Smooth muscle cell (in vitro differentiated cells): Measurements from ENCODE around the gene SFTPB. TPM values are rescaled to one million over a fixed set of nuclear protein-coding genes. Genes with fewer than 3 reads are reported as not detected.

ENCODE experiments used
- DNase-seq: peaks from one replicate; lab custom pipeline; 2025; ENCODE audit not compliant: unreplicated experiment; lab: John Stamatoyannopoulos, UW
- H2AFZ ChIP-seq: fragments of 200-600 bp; sonication (generic); 2 replicates; pipeline ENCODE4 v1.6.0; 2016; ENCODE audit warnings: antibody characterized with exemption, low read depth, mild to moderate bottlenecking
- H3F3A ChIP-seq: fragments of 200-600 bp; sonication (generic); 2 replicates; pipeline ENCODE4 v1.6.0; 2017; ENCODE audit warnings: antibody characterized with exemption, low read depth
- H3K27ac ChIP-seq: fragments of 200-600 bp; sonication (generic); 2 replicates; pipeline ENCODE4 v1.5.1; 2016; ENCODE audit warnings: low read depth, mild to moderate bottlenecking
- H3K27me3 ChIP-seq: fragments of 200-600 bp; sonication (generic); 2 replicates; pipeline ENCODE4 v1.6.1; 2016; ENCODE audit warnings: low read depth, mild to moderate bottlenecking
- H3K36me3 ChIP-seq: fragments of 200-600 bp; sonication (generic); 2 replicates; pipeline ENCODE4 v1.5.1; 2016; ENCODE audit warnings: low read depth
- H3K4me1 ChIP-seq: fragments of 200-600 bp; sonication (generic); 2 replicates; pipeline ENCODE4 v1.5.1; 2016; ENCODE audit warnings: low read depth
- H3K4me2 ChIP-seq: fragments of 200-600 bp; sonication (generic); 2 replicates; pipeline ENCODE4 v1.6.0; 2016; ENCODE audit warnings: mild to moderate bottlenecking
- H3K4me3 ChIP-seq: fragments of 200-600 bp; sonication (generic); 2 replicates; pipeline ENCODE4 v1.5.1; 2016; ENCODE audit warnings: mild to moderate bottlenecking
- H3K79me2 ChIP-seq: fragments of 200-600 bp; sonication (generic); 2 replicates; pipeline ENCODE4 v1.6.0; 2016; ENCODE audit warnings: low read depth, mild to moderate bottlenecking
- H3K9ac ChIP-seq: fragments of 200-600 bp; sonication (generic); 2 replicates; pipeline ENCODE4 v1.6.0; 2016; ENCODE audit warnings: low read depth
- H3K9me3 ChIP-seq: fragments of 200-600 bp; sonication (generic); replicated peaks from 2 replicates; pipeline ENCODE4 v1.5.1; 2016; ENCODE audit warnings: low read depth
- H4K20me1 ChIP-seq: fragments of 200-600 bp; sonication (generic); 2 replicates; pipeline ENCODE4 v1.6.0; 2016; ENCODE audit warnings: low read depth
- WGBS: methylation state at CpG from one replicate; pipeline ENCODE4 v1.1.7; 2016; ENCODE audit warnings: low lambda C conversion rate; 5-methylcytosine and 5-hydroxymethylcytosine counted together
- polyA plus RNA-seq: library from polyadenylated mRNA; unstranded; fragments of >200 nt; fragmentation: Nextera tagmentation; extraction: Ambion mirVana; gene quantifications from 2 replicates; pipeline ENCODE4 v1.2.1, GENCODE V29; 2016
- total RNA-seq: library from RNA; depleted of rRNA; stranded (reverse); fragments of >200 nt; gene quantifications from 2 replicates; pipeline ENCODE4 v1.2.3, GENCODE V29; 2014
- TF ChIP-seq, protein P1 (sequence below): fragments of 200-600 bp; sonication (generic); IDR thresholded peaks from 2 replicates; pipeline ENCODE4 v1.5.1; 2017; ENCODE audit warnings: borderline replicate concordance, mild to moderate bottlenecking, antibody characterized with exemption; ENCODE audit not compliant: insufficient read depth, poor library complexity, severe bottlenecking

SFTPB gene
- total and polyA plus RNA-seq, 2 experiments from 2014 or later = not detected

DNA sequence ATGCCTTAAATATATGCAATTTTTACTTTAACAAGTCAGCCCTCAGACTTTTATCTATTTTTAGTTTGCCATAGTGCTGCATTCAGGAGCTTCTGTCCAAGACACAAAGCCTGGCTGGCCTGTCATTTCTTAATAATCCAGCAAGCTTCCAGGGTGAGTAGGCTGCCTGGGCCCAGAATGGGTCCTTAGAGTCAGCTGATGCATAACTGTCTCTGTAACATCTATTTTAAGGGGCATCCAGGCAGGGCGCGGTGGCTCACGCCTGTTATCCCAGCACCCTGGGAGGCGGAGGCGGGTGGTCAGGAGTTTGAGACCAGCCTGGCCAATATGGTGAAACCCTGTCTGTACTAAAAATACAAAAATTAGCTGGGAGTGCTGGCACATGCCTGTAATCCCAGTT is 14.4 kb upstream of the SFTPB start:
- H3K27ac ChIP-seq = no peak overlapping the region
- H3K4me1 ChIP-seq = no peaks in the 10 kb centered on the region
- H3F3A ChIP-seq = no peaks in the 10 kb centered on the region
- 92% methylated on average over 5 of the region's 5 CpGs for WGBS
- TF ChIP-seq, protein P1, sequence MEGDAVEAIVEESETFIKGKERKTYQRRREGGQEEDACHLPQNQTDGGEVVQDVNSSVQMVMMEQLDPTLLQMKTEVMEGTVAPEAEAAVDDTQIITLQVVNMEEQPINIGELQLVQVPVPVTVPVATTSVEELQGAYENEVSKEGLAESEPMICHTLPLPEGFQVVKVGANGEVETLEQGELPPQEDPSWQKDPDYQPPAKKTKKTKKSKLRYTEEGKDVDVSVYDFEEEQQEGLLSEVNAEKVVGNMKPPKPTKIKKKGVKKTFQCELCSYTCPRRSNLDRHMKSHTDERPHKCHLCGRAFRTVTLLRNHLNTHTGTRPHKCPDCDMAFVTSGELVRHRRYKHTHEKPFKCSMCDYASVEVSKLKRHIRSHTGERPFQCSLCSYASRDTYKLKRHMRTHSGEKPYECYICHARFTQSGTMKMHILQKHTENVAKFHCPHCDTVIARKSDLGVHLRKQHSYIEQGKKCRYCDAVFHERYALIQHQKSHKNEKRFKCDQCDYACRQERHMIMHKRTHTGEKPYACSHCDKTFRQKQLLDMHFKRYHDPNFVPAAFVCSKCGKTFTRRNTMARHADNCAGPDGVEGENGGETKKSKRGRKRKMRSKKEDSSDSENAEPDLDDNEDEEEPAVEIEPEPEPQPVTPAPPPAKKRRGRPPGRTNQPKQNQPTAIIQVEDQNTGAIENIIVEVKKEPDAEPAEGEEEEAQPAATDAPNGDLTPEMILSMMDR = no peak
- H3K4me2 ChIP-seq = no peak overlapping the region
- H3K4me3 ChIP-seq = no peak overlapping the region
- no peak overlapping the region for H2AFZ ChIP-seq
- no peaks in the 10 kb centered on the region for H3K27me3 ChIP-seq
- no peak for DNase-seq
- H3K36me3 ChIP-seq = no peaks in the 10 kb centered on the region
- H3K9me3 ChIP-seq = no peaks in the 10 kb centered on the region
- H4K20me1 ChIP-seq = no peaks in the 10 kb centered on the region
- no peaks in the 10 kb centered on the region for H3K79me2 ChIP-seq
- H3K9ac ChIP-seq = no peak overlapping the region

DNA sequence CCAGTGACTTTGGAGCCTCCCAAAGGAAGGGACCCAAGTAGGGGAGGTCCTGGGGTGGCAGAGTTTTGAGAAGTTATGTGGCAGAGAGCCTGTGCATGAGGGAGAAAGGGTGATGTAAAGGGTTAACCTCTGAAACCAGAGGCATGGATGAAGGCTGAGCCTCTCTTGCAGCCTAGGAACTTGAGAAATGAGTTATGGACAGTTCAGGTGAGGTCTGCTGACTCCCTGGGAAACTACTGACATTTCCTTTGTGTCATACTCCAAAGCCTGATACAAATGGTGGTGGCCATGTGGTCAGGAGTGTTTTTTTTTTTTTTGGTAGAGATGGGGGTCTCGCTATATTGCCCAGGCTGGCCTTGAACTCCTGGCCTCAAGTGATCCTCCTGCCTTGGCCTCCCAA is 13.8 kb upstream of the SFTPB start:
- H3K27ac ChIP-seq = no peak overlapping the region
- H3K79me2 ChIP-seq = no peaks in the 10 kb centered on the region
- H3K36me3 ChIP-seq = no peaks in the 10 kb centered on the region
- no peak for DNase-seq
- no peaks in the 10 kb centered on the region for H3K4me1 ChIP-seq
- H3K9ac ChIP-seq = no peak overlapping the region
- no peak overlapping the region for H3K4me3 ChIP-seq
- H3K9me3 ChIP-seq = no peaks in the 10 kb centered on the region
- no peaks in the 10 kb centered on the region for H3F3A ChIP-seq
- TF ChIP-seq, protein P1 = no peak
- H3K4me2 ChIP-seq = no peak overlapping the region
- H2AFZ ChIP-seq = no peak overlapping the region
- no peaks in the 10 kb centered on the region for H4K20me1 ChIP-seq
- WGBS = 100% methylated on average over 1 of the region's 1 CpG
- H3K27me3 ChIP-seq = no peaks in the 10 kb centered on the region

DNA sequence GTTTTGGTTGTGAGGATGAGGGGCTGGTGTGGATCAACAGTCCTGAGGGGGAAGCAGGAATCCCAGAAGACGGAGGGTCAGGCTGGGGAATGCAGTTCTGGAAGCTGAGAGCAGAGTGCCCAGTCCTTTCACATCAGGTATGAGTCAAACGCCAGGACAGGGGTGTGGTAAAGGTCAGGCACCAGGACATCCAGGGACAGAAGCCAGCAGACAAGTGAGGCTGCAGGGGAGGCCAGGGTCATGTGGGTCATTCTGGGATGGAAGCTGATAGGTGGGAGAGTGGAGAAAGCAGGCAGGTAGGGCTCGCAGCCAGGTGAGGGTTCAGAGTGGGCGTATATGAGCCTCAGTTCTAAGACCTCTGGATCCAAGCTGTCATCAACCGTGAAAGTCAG is 13.4 kb upstream of the SFTPB start:
- Histone ChIP-seq H3K79me2 (no peaks in the 10 kb centered on the region), H3K4me3 (no peak overlapping the region), H3K36me3 (no peaks in the 10 kb centered on the region), H3K27me3 (no peaks in the 10 kb centered on the region), H3K4me1 (no peaks in the 10 kb centered on the region), H4K20me1 (no peaks in the 10 kb centered on the region), H3K27ac (no peak overlapping the region), H2AFZ (no peak overlapping the region), H3K4me2 (no peak overlapping the region), H3K9me3 (no peaks in the 10 kb centered on the region), H3F3A (no peaks in the 10 kb centered on the region), H3K9ac (no peak overlapping the region)
- TF ChIP-seq, protein P1 = no peak
- 68% methylated on average over 5 of the region's 5 CpGs for WGBS
- no peak for DNase-seq

DNA sequence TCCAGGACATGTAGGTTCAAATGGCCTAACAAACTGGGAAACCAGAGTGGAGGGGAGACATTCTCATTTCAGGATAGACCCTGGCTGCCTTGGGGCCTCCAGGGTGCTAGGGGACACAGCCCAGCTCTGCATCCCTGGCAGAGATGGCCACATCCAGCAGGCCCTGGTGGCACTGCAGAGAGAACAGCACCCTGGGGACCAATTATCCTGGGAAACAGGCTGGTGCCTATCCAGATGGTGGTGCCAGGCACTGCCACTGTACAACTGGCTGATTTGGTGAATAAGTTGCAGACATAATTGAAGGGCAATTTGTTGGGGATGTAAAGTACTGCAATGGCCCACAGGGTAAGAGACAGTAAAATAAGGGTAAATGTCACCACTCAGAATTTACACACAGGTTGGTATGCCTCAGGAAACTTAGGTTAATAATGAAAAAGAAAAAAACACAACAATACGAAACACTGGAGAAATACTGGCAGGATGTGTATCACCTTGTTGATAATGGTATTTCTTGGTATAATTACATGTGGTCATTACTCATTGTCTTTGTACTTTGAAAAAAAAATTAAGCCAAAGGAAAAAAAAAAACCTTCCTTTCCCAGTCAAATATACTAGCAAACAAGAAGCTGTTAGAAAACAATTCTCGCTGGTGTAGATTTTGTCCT is 12.8 kb upstream of the SFTPB start:
- Histone ChIP-seq H3K4me1 (no peaks in the 10 kb centered on the region), H3K9me3 (no peaks in the 10 kb centered on the region), H4K20me1 (no peaks in the 10 kb centered on the region), H3K4me3 (no peak overlapping the region), H3K27ac (no peak overlapping the region), H3K9ac (no peak overlapping the region), H3K79me2 (no peaks in the 10 kb centered on the region), H3K36me3 (no peaks in the 10 kb centered on the region), H3K4me2 (no peak overlapping the region), H3F3A (no peaks in the 10 kb centered on the region), H3K27me3 (no peaks in the 10 kb centered on the region), H2AFZ (no peak overlapping the region)
- TF ChIP-seq, protein P1 = no peak
- WGBS = 76% methylated on average over 2 of the region's 2 CpGs
- DNase-seq = no peak
